Measurements from ENCODE around the gene CHSY3. TPM values are rescaled to one million over a fixed set of nuclear protein-coding genes. Genes with fewer than 3 reads are reported as not detected.

The CHSY3 gene
- total and polyA plus RNA-seq, 2 donors (not counting 1 experiment from before 2014, with no cell fraction given) = 0.51 to 0.99 TPM

GRCh38 chr5:130066644-130067043 lies 162.4 kb downstream of the CHSY3 start:
- Histone ChIP-seq H3K4me3 (replicated peaks in 1 of 4; ENCODE audit: control extremely low read depth in 1 of 4, insufficient read depth in 1 of 4, low read depth in 3 of 4, low read length in 4 of 4) (no peak overlapping the region), H3K9me3 (ENCODE audit: control insufficient read depth, insufficient read depth, low read depth, low read length) (no peaks in the 10 kb centered on the region), H3K27me3 (ENCODE audit: control insufficient read depth, insufficient read depth, low read length) (no peaks in the 10 kb centered on the region), H4K20me1 (ENCODE audit: control insufficient read depth, extremely low read depth, insufficient read depth, low read length) (no peaks in the 10 kb centered on the region), H2AFZ (ENCODE audit: low read length) (no peak overlapping the region), H3K9ac (ENCODE audit: insufficient read depth, low read length) (no peak overlapping the region), H3K79me2 (ENCODE audit: control insufficient read depth, insufficient read depth, low read length) (no peaks in the 10 kb centered on the region), H3K4me2 (ENCODE audit: extremely low read depth, insufficient read depth, low read length) (no peak overlapping the region), H3K4me1 (ENCODE audit: control insufficient read depth, extremely low read depth, insufficient read depth, low read length) (no peaks in the 10 kb centered on the region), H3K27ac (ENCODE audit: insufficient read depth, low read length) (no peak overlapping the region), H3K36me3 (ENCODE audit: control insufficient read depth, insufficient read depth, low read length) (no peaks in the 10 kb centered on the region)
- DNase-seq (ENCODE audit: low read depth in 2 of 2) = peak in 1 of 2 donors; percentile 55
- TF ChIP-seq CTCF (conservative IDR thresholded peaks at IDR 0.05 in 1 of 2, IDR thresholded peaks at IDR 0.05 in 1 of 2; ENCODE audit: low read depth in 1 of 2, low read length in 2 of 2) = no peak
- no peak for TF ChIP-seq EZH2 (IDR thresholded peaks at IDR 0.05; ENCODE audit: low read length, missing control alignments)

GRCh38 chr5:130067364-130067763 lies 163.1 kb downstream of the CHSY3 start:
- no peaks in the 10 kb centered on the region for H3K4me1 ChIP-seq (ENCODE audit: control insufficient read depth, extremely low read depth, insufficient read depth, low read length)
- no peaks in the 10 kb centered on the region for H3K9me3 ChIP-seq (ENCODE audit: control insufficient read depth, insufficient read depth, low read depth, low read length)
- H2AFZ ChIP-seq (ENCODE audit: low read length) = no peak overlapping the region
- H3K79me2 ChIP-seq (ENCODE audit: control insufficient read depth, insufficient read depth, low read length) = no peaks in the 10 kb centered on the region
- TF ChIP-seq EZH2 (IDR thresholded peaks at IDR 0.05; ENCODE audit: low read length, missing control alignments) = no peak
- no peak for TF ChIP-seq CTCF (conservative IDR thresholded peaks at IDR 0.05 in 1 of 2, IDR thresholded peaks at IDR 0.05 in 1 of 2; ENCODE audit: low read depth in 1 of 2, low read length in 2 of 2)
- H4K20me1 ChIP-seq (ENCODE audit: control insufficient read depth, extremely low read depth, insufficient read depth, low read length) = no peaks in the 10 kb centered on the region
- H3K4me2 ChIP-seq (ENCODE audit: extremely low read depth, insufficient read depth, low read length) = no peak overlapping the region
- H3K36me3 ChIP-seq (ENCODE audit: control insufficient read depth, insufficient read depth, low read length) = no peaks in the 10 kb centered on the region
- DNase-seq (ENCODE audit: low read depth in 2 of 2) = no peak
- H3K9ac ChIP-seq (ENCODE audit: insufficient read depth, low read length) = no peak overlapping the region
- H3K27ac ChIP-seq (ENCODE audit: insufficient read depth, low read length) = no peak overlapping the region
- no peak overlapping the region for H3K4me3 ChIP-seq (replicated peaks in 1 of 4; ENCODE audit: control extremely low read depth in 1 of 4, insufficient read depth in 1 of 4, low read depth in 3 of 4, low read length in 4 of 4)
- H3K27me3 ChIP-seq (ENCODE audit: control insufficient read depth, insufficient read depth, low read length) = no peaks in the 10 kb centered on the region

GRCh38 chr5:130068101-130068500 lies 163.8 kb downstream of the CHSY3 start:
- H3K9me3 ChIP-seq (ENCODE audit: control insufficient read depth, insufficient read depth, low read depth, low read length) = no peaks in the 10 kb centered on the region
- H3K4me2 ChIP-seq (ENCODE audit: extremely low read depth, insufficient read depth, low read length) = no peak overlapping the region
- no peaks in the 10 kb centered on the region for H3K27me3 ChIP-seq (ENCODE audit: control insufficient read depth, insufficient read depth, low read length)
- no peak overlapping the region for H3K4me3 ChIP-seq (replicated peaks in 1 of 4; ENCODE audit: control extremely low read depth in 1 of 4, insufficient read depth in 1 of 4, low read depth in 3 of 4, low read length in 4 of 4)
- H3K79me2 ChIP-seq (ENCODE audit: control insufficient read depth, insufficient read depth, low read length) = no peaks in the 10 kb centered on the region
- no peak overlapping the region for H3K27ac ChIP-seq (ENCODE audit: insufficient read depth, low read length)
- no peak overlapping the region for H3K9ac ChIP-seq (ENCODE audit: insufficient read depth, low read length)
- H3K36me3 ChIP-seq (ENCODE audit: control insufficient read depth, insufficient read depth, low read length) = no peaks in the 10 kb centered on the region
- no peaks in the 10 kb centered on the region for H4K20me1 ChIP-seq (ENCODE audit: control insufficient read depth, extremely low read depth, insufficient read depth, low read length)
- TF ChIP-seq EZH2 (IDR thresholded peaks at IDR 0.05; ENCODE audit: low read length, missing control alignments) = no peak
- TF ChIP-seq CTCF (conservative IDR thresholded peaks at IDR 0.05 in 1 of 2, IDR thresholded peaks at IDR 0.05 in 1 of 2; ENCODE audit: low read depth in 1 of 2, low read length in 2 of 2) = no peak
- H3K4me1 ChIP-seq (ENCODE audit: control insufficient read depth, extremely low read depth, insufficient read depth, low read length) = no peaks in the 10 kb centered on the region
- no peak overlapping the region for H2AFZ ChIP-seq (ENCODE audit: low read length)
- no peak for DNase-seq (ENCODE audit: low read depth in 2 of 2)

Measured in fibroblast of lung (primary cell).